Endodermal cell (in vitro differentiated cells): ENCODE results near the gene TRDN. TPM values are rescaled to one million over a fixed set of nuclear protein-coding genes. Genes with fewer than 3 reads are reported as not detected.

Source experiments
- DNase-seq: peaks from one replicate; pipeline ENCODE4 v3.0.0-alpha.2; 2017
- H3K27ac ChIP-seq: 2 replicates; pipeline ENCODE4 v1.5.1; 2013; ENCODE audit warnings: mild to moderate bottlenecking, low read depth, low read length, moderate library complexity
- H3K27me3 ChIP-seq: 2 replicates; pipeline ENCODE4 v1.6.1; 2013; ENCODE audit warnings: mild to moderate bottlenecking, low read length, moderate library complexity; ENCODE audit not compliant: insufficient read depth, control insufficient read depth, poor library complexity, severe bottlenecking
- H3K36me3 ChIP-seq: 2 replicates; pipeline ENCODE4 v1.7.0; 2013; ENCODE audit warnings: mild to moderate bottlenecking, low read length, moderate library complexity; ENCODE audit not compliant: control insufficient read depth, insufficient read depth
- H3K4me1 ChIP-seq: one replicate; pipeline ENCODE4 v1.7.0; 2013; ENCODE audit warnings: low read length; ENCODE audit not compliant: control insufficient read depth, insufficient read depth
- H3K4me3 ChIP-seq: 2 replicates; pipeline ENCODE4 v1.5.1; 2013; ENCODE audit warnings: mild to moderate bottlenecking, low read length, moderate library complexity
- H3K9ac ChIP-seq: 2 replicates; pipeline ENCODE4 v1.6.1; 2013; ENCODE audit warnings: mild to moderate bottlenecking, low read length, moderate library complexity; ENCODE audit not compliant: poor library complexity, severe bottlenecking; ENCODE audit errors: extremely low read depth
- H3K9me3 ChIP-seq: 2 replicates; pipeline ENCODE4 v1.6.1; 2013; ENCODE audit warnings: mild to moderate bottlenecking, low read length, moderate library complexity; ENCODE audit not compliant: control insufficient read depth
- H3K27ac Mint-ChIP-seq: 2 replicates; pipeline ENCODE4 v1.8.0; 2020; ENCODE audit warnings: mixed read lengths
- H3K27me3 Mint-ChIP-seq: 2 replicates; pipeline ENCODE4 v1.8.0; 2021; ENCODE audit warnings: mild to moderate bottlenecking, mixed read lengths; ENCODE audit not compliant: insufficient read depth
- H3K36me3 Mint-ChIP-seq: 2 replicates; pipeline ENCODE4 v1.8.0; 2020; ENCODE audit warnings: low read depth, mixed read lengths
- H3K4me1 Mint-ChIP-seq: 2 replicates; pipeline ENCODE4 v1.8.0; 2020; ENCODE audit warnings: mixed read lengths
- H3K4me3 Mint-ChIP-seq: 2 replicates; pipeline ENCODE4 v1.8.0; 2020; ENCODE audit warnings: mild to moderate bottlenecking, moderate library complexity, mixed read lengths
- H3K9me3 Mint-ChIP-seq: 2 replicates; pipeline ENCODE4 v1.8.0; 2020; ENCODE audit warnings: mild to moderate bottlenecking, mixed read lengths
- WGBS, 2 experiments: methylation state at CpG; one replicate each; pipeline versions ENCODE4 v1.1.5 to v1.1.7; 2013; ENCODE audit warnings: missing lambda C conversion rate in 2 of 2, mixed read lengths in 1 of 2; ENCODE audit not compliant: insufficient coverage in 1 of 2, insufficient read length in 1 of 2; 5-methylcytosine and 5-hydroxymethylcytosine counted together
- total RNA-seq, 2 donors: library from RNA; stranded (reverse); fragmentation: NEBNext Ultra II Directional in 1 of 2; extraction: Animal tissue kit (Norgen Biotek cat#: 25700) in 1 of 2; gene quantifications; 2 replicates in 1 of 2; 3 replicates in 1 of 2; pipeline ENCODE4 v1.2.1, GENCODE V29; 2021
- TF ChIP-seq, protein P1 (sequence below): fragments of 200-600 bp; sonication (generic); conservative IDR thresholded peaks from 2 replicates; pipeline ENCODE4 v1.5.0; 2021; ENCODE audit warnings: antibody characterized with exemption, mild to moderate bottlenecking

The TRDN gene
- total RNA-seq, 2 donors from 2014 or later = 74.4 to 136 TPM

DNA sequence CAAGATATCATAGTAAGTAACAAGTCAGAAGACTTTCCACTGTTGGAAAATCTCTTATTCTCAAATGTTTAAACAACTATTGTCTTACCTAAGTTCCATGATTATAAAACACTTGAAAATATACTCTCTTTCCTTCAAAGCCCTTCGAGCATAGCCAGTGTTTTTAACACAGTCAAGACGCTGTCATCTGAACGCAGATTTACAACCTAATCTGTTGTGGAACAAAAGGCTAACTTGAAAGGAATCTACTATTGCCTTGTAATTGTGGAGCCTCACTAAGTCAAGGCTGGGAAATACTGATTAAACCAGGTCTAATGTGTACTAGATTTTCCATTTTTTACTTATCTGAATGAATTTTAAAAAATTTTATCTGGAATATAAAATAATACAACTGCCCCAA lies 205.8 kb downstream of the TRDN start:
- TF ChIP-seq, protein P1, sequence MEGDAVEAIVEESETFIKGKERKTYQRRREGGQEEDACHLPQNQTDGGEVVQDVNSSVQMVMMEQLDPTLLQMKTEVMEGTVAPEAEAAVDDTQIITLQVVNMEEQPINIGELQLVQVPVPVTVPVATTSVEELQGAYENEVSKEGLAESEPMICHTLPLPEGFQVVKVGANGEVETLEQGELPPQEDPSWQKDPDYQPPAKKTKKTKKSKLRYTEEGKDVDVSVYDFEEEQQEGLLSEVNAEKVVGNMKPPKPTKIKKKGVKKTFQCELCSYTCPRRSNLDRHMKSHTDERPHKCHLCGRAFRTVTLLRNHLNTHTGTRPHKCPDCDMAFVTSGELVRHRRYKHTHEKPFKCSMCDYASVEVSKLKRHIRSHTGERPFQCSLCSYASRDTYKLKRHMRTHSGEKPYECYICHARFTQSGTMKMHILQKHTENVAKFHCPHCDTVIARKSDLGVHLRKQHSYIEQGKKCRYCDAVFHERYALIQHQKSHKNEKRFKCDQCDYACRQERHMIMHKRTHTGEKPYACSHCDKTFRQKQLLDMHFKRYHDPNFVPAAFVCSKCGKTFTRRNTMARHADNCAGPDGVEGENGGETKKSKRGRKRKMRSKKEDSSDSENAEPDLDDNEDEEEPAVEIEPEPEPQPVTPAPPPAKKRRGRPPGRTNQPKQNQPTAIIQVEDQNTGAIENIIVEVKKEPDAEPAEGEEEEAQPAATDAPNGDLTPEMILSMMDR = no peak
- Mint-ChIP-seq H3K4me1 (no peaks in the 10 kb centered on the region), H3K36me3 (no peaks in the 10 kb centered on the region), H3K27me3 (peaks cover 14% of the 10 kb centered on the region), H3K27ac (no peak overlapping the region), H3K4me3 (no peak overlapping the region), H3K9me3 (no peaks in the 10 kb centered on the region)
- H3K27ac ChIP-seq = no peak overlapping the region
- no peak overlapping the region for H3K4me3 ChIP-seq
- no peaks in the 10 kb centered on the region for H3K36me3 ChIP-seq
- H3K9ac ChIP-seq = no peak overlapping the region
- 89 to 100% methylated on average over 2 to 3 of the region's 3 CpGs for WGBS, 2 experiments
- H3K27me3 ChIP-seq = no peaks in the 10 kb centered on the region
- H3K9me3 ChIP-seq = no peaks in the 10 kb centered on the region
- no peak for DNase-seq
- H3K4me1 ChIP-seq = no peaks in the 10 kb centered on the region

- no CpG with 5 or more reads among the region's 1 CpG for WGBS, 2 experiments
- TF ChIP-seq, protein P1 = no peak
Observed at GRCh38 chr6:123427008-123427407, 209.7 kb downstream of the TRDN start.

DNA sequence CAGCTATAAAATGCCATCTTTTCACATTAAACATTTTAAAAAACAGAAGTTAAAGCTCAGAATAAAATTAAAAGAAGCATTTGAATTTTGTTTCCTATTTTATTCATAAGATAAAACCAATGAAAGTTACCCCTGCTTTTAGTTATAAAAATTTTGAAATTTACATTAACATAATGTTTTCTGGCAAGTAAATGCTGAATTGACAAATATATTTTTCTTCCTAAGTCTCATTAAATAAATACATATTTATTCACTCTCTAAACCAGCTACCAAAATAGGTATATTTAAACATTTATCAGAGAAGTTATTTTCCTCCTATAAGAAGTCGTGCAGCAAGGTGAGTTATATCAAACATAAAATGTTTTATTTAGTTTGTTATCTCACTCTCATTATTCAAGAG lies 213.6 kb downstream of the TRDN start:
- Histone ChIP-seq H3K9ac (no peak overlapping the region), H3K9me3 (no peaks in the 10 kb centered on the region), H3K27ac (no peak overlapping the region), H3K36me3 (no peaks in the 10 kb centered on the region), H3K4me1 (no peaks in the 10 kb centered on the region), H3K4me3 (no peak overlapping the region), H3K27me3 (no peaks in the 10 kb centered on the region)
- DNase-seq = no peak
- TF ChIP-seq, protein P1 = no peak
- no CpG with 5 or more reads among the region's 1 CpG for WGBS, 2 experiments
- no peak overlapping the region for H3K4me3 Mint-ChIP-seq
- H3K4me1 Mint-ChIP-seq = no peaks in the 10 kb centered on the region
- H3K27me3 Mint-ChIP-seq = no peaks in the 10 kb centered on the region
- H3K36me3 Mint-ChIP-seq = no peaks in the 10 kb centered on the region
- no peak overlapping the region for H3K27ac Mint-ChIP-seq
- no peaks in the 10 kb centered on the region for H3K9me3 Mint-ChIP-seq

More at GRCh38 chr6:123427008-123427407, 209.7 kb downstream of the TRDN start:
- H3K27me3 Mint-ChIP-seq = no peaks in the 10 kb centered on the region
- Histone ChIP-seq H3K4me1 (no peaks in the 10 kb centered on the region), H3K27ac (no peak overlapping the region), H3K4me3 (no peak overlapping the region), H3K9me3 (no peaks in the 10 kb centered on the region), H3K27me3 (no peaks in the 10 kb centered on the region), H3K9ac (no peak overlapping the region), H3K36me3 (no peaks in the 10 kb centered on the region)
- DNase-seq = no peak
- H3K4me3 Mint-ChIP-seq = no peak overlapping the region
- no peaks in the 10 kb centered on the region for H3K4me1 Mint-ChIP-seq
- no peaks in the 10 kb centered on the region for H3K9me3 Mint-ChIP-seq
- no peak overlapping the region for H3K27ac Mint-ChIP-seq
- no peaks in the 10 kb centered on the region for H3K36me3 Mint-ChIP-seq
